K562 (cell line): Measurements from ENCODE around the gene CTDSPL.

Source experiments
- CBFB ChIP-seq: sonication (generic); formaldehyde crosslinking; IDR thresholded peaks from 2 replicates; pipeline ENCODE4 v1.4.0; 2020; ENCODE audit warnings: mild to moderate bottlenecking, missing genetic modification reagents
- E2F1 ChIP-seq: sonication (generic); formaldehyde crosslinking; IDR thresholded peaks from 2 replicates; pipeline ENCODE4 v1.8.1; 2023; ENCODE audit warnings: mild to moderate bottlenecking, missing genetic modification reagents, moderate library complexity
- TARDBP ChIP-seq: fragments of 450-650 bp; IDR thresholded peaks from 2 replicates; pipeline ENCODE4 v1.6.1; 2016

GRCh38 chr3:37855363-37855970 lies 6.2 kb upstream of the CTDSPL start:
- no peak for TF ChIP-seq E2F1 (CRISPR knock-in tag)
- no peak for TF ChIP-seq CBFB
- no peak for TF ChIP-seq TARDBP
